Omental fat pad (tissue), 4 donors: ENCODE results near the gene WDR35. TPM values are rescaled to one million over a fixed set of nuclear protein-coding genes. Genes with fewer than 3 reads are reported as not detected.

ENCODE experiments used
- ATAC-seq: fragments of 150-250 bp; one replicate; pipeline ENCODE4 v1.9.1; 2016; ENCODE audit warnings: mild to moderate bottlenecking, moderate library complexity; ENCODE audit not compliant: low FRiP score
- DNase-seq: peaks from one replicate; pipeline ENCODE4 v3.0.0-alpha.2; 2019; ENCODE audit warnings: low spot score
- CTCF ChIP-seq, 3 donors: fragments of 450-650 bp; IDR thresholded peaks; one replicate each; pipeline ENCODE4 v1.5.1; 2016 to 2017; ENCODE audit warnings: antibody characterized with exemption in 3 of 3, mild to moderate bottlenecking in 3 of 3, moderate library complexity in 2 of 3
- total RNA-seq, 4 donors: library from RNA; depleted of rRNA; stranded (reverse); fragments of >200 nt; gene quantifications; one replicate each; pipeline ENCODE4 v1.1.0, GENCODE V29; 2016

The WDR35 gene
- total RNA-seq, 4 donors from 2014 or later = 6.8 to 10.6 (median 8.1) TPM

- TF ChIP-seq CTCF (IDR thresholded peaks at IDR 0.05) = no peak
- ATAC-seq (peak; percentile 93), DNase-seq (peak; percentile 90)
Observed at GRCh38 chr2:19901442-19902215, 88.3 kb downstream of the WDR35 start, which contains the start of gene TTC32. Gene TTC32, minus strand, starts transcription at chr2:19901983. Its CDS starts 129 bp downstream, at chr2:19901854.

- TF ChIP-seq CTCF (IDR thresholded peaks at IDR 0.05) = no peak
- ATAC-seq (peak; percentile 10), DNase-seq (no peak)
Observed at GRCh38 chr2:19900931-19901441, 88.9 kb downstream of the WDR35 start.

GRCh38 chr2:19899985-19900930 lies 89.6 kb downstream of the WDR35 start:
- no peak for TF ChIP-seq CTCF (IDR thresholded peaks at IDR 0.05)
- no peak for DNase-seq
- ATAC-seq = no peak

GRCh38 chr2:19898592-19899329 lies 91.1 kb downstream of the WDR35 start:
- DNase-seq = no peak
- ATAC-seq = no peak
- TF ChIP-seq CTCF (IDR thresholded peaks at IDR 0.05) = no peak

GRCh38 chr2:19897623-19898245 lies 92.2 kb downstream of the WDR35 start:
- no peak for TF ChIP-seq CTCF (IDR thresholded peaks at IDR 0.05)
- ATAC-seq (no peak), DNase-seq (no peak)

GRCh38 chr2:19895535-19895934 lies 94.4 kb downstream of the WDR35 start:
- no peak for ATAC-seq
- TF ChIP-seq CTCF (IDR thresholded peaks at IDR 0.05) = no peak
- DNase-seq = no peak
